GM18517 (cell line): ENCODE data around the gene MREG.
A peak's percentile ranks its signal among the peaks of the same experiment; 100 is the strongest.
"Not testable (repeated sequence)": the region's sequence is repeated elsewhere in the genome, so short reads cannot be mapped to it uniquely, and the experiment has no call there.

Experiments
- ATAC-seq: cut with Tn5 transposase; IDR thresholded peaks from one replicate; pipeline ENCODE4 v1.9.1; 2021; ENCODE audit warnings: mild to moderate bottlenecking, moderate library complexity; ENCODE audit not compliant: unreplicated experiment

The MREG gene

DNA sequence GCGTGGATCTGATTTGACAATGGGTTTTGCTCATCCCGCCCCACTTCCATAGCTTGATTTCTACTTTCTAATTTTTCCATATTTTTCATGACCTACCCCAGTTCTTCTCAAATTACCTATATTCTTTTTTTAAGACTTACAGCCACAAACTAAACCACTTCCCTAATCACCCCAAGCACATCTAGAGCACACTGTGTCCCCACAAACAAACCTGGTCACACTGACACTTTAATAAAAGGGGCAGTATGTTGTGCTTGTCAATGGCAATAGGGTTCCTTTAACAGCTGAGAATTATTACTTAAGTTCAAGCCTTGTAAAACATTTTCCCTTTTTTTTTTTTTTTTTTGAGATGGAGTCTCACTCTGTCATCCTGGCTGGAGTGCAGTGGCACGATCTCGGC is 47.1 kb downstream of the MREG start:
- ATAC-seq: no peak

DNA sequence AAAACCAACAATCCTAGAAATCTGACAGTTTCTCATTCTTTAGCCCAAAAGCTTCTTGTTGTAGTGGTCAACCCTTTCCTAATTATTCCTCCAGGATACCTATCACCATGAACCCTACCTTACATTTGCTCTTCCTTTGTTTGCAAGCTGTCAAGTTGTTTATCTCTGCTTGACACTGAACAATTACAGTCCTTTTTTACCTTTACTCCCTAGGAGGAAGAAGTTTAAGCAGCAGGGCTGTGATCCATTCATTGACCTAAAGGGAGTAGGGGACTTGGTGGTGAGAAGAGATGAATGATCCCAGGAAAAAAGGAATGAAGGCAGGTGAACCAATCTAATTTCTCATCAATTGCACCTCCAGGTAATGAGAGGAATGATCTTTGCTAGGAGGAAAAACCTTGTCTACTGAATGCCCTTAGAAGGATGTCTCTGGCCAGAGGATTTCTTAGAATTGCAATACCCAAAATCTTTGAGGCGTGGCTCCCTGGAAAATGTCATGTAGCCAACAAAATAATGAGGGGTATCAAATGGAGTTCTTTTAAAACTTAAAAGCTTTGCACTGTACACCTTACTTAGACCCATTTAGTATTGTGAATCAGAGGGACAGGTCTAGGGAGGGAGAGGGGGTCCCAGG is 47.7 kb downstream of the MREG start:
- no peak for ATAC-seq

DNA sequence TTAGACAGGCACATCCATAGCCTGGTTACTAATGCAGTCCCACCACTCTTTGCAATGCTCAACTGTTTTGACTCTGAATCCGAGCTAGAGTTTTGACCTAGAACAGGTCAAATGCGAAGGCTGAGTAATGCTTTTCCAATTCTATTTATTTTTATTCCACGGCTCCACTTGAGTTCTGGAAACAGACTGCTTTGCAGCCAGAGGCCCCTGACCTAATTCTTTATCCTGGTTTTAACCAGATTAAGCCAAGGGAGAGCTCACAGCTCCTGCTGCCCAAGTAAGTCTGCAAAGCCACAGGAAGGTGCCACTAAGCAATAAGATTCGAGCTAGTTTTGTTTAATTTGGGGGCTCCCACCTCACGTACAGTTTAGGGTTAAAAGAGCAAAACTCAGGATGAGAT is 51.4 kb downstream of the MREG start:
- ATAC-seq: no peak

DNA sequence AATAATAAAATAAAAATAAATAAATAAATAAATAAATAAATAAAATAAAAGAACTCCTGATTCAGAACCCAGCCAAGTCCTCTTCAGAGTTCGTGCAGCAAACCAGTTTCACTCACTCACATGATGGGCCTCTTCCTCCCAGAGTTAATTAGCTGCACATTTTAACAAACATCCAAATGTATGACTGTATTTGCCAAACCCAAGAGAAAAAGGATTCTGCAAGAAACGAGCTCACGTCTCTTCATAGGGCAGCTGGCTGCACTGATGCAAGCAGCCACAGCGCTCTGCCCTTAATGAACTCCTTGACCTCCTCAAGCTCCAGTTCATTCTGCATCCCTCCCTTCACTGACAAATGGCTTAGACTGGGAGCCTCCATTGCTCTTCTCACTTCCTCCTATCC is 55.1 kb downstream of the MREG start:
- no peak for ATAC-seq

DNA sequence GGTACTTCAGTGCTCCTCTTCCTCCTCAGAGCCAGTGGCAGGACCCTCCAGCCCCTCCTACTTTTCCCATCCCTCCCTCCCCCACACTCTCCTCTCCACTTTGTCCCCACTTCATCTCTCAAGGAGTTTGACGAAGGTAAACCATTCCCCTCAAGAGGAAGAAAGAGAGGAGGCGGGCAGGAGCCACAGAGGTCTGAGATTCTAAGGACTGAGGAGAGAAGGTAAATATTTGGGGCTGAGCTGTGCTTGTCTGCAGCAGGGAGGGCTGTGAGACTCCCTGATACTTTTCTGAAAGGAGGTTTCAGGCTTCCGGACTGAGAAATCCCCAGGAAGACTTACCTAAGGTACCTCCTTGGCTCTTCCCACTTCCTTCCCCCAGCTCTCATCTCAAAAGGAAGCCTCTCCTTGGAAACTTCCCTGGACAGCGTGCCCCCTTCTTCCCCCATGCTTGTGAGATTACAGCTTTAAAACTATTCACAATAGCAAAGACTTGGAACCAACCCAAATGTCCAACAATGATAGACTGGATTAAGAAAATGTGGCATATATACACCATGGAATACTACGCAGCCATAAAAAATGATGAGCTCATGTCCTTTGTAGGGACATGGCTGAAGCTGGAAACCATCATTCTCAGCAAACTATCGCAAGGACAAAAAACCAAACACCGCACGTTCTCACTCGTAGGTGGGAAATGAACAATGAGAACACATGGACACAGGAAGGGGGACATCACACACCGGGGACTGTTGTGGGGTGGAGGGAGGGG is 55.8 kb downstream of the MREG start:
- ATAC-seq: not testable (repeated sequence)

DNA sequence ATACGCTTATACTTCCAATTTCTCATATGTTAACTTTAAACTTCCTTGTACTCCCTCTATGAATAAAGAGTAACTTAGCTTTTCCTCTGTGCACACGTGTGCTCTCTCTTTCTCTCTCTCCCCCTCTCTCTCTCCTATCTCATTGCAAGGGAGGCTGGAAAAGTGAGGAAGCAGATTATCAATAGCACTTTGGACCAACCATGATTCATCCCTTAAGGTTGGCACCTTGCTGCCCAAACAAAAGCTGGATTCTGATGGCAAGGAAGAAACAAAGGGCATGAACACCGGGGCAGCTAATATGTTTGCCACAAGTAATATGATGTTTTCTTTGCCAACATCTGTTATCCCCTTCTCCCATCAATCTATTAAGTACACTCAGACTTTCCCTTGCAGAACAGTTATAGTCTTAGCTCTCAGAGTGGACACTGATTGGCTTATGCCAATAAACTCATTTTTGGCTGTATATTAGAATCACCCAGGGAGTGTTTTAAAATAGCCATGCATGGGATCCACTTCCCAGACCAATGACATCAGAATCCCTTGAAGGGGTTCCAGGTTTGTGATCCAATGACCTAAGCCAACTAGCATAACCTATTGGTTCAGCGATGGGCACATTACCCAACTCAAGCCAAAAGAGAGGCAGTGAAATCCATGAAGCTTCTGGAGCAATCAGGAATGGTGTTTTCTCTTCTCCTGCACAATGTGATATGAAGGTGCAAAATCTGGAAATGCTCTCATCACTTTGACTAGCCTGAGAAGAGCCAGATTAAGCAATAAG is 60.3 kb downstream of the MREG start:
- ATAC-seq: no peak

DNA sequence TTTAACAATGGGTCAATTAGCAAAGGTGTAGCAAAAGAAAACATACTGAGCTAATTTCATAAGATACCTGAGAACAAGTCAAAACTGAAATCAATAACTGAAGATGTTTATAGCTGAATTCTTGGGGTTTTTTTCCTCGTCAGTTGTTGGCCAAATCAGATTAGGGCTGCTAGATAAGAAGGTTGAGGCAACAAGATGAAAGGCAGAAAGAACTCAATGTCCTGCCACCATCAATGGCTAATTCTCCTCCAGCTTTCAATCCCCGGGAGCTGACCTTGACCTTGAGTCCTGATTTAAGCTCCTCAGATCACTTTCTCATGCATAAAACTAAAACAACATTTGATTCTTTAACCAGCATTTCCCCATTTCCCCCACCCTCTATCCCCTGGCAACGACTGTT is 61.8 kb downstream of the MREG start:
- ATAC-seq: no peak

DNA sequence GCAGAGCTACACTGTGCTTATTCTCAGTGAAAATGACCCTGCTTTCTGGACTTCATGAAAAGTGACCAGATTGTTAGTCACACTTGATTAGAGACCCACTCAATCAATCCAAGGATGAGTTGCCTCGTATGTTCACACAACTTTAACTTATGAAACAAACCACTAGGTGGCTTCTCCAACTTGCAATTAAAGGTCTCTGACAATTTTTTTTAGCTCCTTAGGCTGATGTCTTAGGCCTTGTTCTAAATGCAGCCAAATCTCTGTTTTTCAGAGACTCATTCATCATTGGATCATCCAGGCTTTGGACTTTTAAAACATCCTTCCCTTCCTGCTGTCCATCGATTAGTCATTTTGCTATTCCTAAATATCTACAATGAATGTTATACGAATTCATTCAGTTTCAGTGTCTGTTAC is 63.4 kb downstream of the MREG start:
- ATAC-seq: peak; percentile 93

DNA sequence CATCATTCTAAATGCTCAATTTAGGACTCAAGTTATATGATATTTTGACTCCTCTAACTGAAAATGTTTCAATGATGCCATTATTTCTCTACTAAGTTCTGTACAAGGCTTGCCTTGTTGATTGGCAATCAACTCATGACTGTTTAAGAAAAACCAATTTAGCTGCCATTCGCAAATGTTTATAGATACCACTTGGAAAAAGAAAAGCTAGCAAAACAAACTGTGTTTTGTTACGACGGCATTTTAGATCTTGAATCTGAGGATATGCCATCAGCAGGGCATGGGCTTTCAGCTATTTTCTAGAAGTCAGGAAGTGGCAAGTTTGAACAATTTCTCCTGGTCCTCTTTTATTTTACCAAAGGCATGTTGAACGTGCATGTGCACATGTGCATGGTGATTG is 65.3 kb downstream of the MREG start:
- no peak for ATAC-seq

DNA sequence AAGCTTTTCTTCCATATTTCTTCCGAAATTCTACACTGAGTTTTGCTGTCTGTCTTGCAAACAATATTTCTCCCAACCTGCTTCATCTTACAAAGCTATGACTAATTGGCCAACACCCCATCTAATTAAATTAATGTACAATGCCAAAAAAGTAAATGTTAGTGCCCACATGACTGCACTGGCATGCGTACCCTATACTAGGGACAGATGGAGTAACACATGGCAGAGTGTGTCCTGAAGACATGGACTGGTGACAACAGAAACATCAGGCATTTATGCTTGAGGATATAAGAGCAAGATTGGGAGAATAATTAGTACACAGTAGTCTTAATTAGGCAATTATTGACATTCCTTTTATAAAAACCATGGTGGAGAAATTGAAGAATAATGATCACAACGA is 66.8 kb downstream of the MREG start:
- no peak for ATAC-seq

DNA sequence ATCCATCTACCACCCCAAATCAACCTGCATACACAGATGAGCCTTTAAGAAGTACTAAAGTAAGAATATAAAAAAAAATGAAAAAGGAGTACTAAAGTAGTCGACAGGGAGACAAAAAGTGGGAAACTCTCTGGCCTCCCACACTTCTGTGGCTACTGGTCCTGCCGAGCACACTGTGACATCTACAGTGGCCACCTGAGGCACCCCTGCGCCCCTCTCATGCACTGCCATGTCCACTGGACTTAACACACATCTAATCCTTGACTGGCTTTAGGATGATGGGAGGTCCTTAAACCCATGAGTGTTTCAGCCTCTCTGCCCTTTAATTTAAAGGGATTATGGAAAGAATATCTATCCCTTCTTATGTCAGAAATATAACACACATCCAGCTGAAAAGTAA is 71.2 kb downstream of the MREG start:
- no peak for ATAC-seq

DNA sequence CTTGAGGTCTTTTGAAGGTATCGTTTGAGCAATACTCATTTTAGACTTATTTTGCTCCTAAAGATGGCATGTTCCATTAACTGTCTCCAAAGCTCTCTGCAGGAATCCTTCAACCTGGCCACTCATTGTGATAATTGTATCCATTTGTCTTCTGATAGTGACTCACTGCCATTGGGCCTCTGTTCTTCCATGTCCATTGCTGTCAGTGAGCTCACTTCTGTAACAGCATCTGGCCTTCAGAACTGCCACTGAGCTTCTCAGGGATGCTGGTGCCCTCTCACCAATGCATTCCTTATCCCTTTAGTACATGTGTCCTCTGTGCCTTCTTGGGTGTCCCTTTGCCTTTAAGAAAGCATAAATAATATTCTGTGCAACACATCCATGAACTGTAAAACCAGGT is 71.6 kb downstream of the MREG start:
- no peak for ATAC-seq

DNA sequence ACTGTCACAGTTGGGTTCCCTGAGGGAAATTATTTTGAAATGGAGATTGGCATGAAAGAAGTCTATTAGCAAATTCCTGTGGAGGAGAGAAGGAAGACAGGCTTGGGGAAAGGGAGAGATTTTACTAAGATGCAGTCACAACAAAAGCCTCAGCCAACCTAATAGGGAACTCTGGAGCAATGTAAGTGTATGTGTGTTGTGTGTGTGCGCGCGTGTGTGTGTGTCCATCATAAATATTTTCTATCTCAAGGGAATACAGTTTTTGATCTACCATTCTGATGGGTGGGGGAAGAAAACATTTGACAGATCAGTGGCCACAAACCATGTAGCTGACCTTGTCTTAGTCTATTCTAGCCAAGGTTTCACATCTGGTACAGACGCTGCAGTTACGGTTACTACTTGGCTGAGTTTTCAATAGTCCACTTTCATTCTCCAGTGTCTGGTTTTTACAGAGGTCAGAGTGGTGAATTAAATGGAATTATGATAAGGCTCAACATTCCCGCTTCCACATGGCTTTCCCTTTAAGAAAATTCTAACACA is 72.6 kb downstream of the MREG start:
- no peak for ATAC-seq

DNA sequence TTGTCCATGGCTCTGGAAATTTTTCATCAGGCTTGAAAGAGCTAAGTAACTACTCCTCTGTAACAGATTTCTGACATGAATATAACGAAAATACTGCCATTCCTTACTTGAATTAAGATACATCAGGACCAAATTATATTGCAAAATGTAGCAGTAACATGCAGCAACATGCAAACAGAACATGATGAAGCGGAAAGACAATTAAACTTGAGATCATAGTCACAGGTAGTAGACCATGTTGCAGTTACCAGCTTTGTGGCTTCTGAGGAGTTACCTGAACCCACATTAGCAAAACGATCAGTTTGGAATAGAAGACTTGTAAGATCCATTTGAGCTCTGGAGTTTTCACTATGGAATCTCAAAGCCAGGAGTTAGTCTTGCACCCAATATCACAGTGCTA is 76.2 kb downstream of the MREG start:
- no peak for ATAC-seq

DNA sequence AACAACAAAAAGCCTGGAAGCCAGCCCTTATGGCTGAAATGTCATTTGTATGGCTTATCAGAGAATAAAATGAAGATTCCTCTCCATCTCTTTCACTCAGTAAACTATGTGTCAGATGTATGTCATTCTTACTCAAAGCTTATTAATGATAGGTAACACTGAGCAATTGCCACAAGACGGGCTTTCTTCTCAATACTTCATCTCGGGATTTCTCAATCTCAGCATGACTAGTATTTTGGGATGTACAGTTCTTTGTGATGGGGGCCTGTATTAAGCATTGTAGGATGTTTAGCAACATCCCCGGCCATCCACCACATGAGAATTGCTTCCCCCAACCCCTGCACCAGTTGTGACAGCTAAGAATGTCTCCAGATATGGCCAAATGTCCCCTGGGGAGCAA is 80.2 kb downstream of the MREG start:
- ATAC-seq: no peak

DNA sequence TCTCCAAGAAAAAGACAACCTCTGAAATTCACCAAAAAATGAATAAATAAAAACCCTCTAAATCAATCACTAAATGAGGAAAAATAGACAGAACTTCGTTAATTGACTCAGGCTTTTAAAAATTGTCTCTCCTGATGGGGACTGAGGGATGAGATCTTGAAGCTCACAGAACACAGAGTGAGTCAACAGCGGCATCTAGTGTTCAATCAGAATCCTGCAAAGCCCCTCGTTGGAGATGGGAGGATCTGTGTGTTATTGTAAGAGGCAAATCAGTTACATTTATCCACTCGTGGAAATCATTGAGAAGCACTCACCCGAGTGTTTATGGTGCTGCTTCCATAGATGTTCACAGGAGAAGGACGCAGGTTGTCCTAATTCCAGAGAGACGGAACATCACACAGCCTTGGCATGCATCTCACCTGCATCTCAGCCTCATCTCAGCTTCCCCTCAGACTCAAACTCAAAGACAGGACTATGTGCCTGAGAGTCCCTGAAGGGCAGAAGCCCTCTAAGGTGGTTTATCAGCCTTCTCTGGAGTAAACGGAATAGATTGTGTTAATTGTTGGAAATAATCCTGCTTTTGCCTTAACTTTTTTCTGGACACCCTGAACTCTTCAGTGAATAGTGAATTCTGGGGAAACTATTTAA is 82.0 kb downstream of the MREG start:
- peak; percentile 96 for ATAC-seq

DNA sequence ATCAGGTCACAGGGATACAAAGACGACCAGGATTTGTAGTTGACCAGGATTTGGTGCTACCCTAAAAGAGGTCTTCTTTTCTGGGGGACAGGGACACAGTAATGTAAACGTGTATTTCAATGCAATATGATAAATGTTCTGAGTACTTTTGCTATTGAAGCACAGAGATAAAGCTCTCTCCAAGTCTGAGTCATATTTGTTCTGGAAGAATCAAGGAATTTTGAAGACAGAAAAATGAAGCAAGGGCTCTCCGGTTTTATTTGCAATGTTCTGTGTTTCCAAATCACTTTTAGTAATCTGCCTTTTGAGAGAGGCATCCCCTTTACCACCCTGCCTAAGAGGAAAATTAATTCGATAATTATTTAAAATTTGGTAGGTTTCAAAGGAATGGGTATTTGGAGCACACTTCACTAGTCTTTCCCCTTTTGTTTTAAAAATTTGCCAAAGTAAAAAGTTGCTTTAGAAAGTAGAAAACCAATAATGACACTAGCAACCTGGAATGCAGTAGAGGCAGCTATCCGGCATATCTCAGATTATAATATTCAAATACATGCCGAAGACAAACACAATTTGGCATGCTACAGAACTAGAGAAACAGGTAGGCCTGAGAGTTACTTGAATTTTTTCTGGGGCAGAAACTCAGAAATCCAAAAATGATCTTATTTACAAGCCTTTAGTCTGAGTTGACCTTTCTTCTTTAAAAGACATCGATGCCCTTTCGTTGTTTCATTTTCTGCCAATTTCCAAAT is 82.7 kb downstream of the MREG start:
- ATAC-seq: no peak

DNA sequence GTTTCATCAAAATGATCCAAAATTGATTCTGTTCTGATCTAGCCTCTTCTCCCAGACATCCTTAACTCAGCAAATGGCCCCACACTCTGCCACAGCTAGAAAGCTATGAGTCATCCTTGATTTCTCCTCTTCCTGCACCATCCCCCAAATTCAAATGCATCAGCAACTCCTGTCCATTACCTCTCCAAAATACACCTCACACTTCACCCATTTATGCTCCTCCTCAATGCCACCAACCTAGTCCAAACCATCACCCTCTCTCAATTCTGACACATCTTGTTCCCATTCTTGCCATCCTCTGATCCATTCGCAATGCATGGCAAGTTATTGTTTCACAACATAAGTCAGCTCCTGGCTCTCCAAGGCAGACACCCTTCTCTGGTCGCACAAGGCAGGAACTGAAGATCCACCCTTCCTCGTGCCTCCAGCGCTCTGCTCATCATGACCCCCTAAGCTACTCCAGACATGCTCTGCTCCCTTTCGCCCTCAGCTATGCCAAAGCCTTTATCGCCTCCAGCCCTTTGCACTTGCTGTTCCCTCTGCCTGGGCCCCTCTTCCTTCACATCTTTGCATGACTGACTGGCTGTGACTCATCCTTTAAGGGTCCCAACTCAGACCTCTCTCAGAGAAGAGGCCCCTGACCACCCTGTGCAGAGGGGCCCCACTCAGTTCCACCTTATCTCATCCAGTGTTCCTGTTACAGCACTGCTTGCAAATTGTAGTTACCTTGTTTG is 83.6 kb downstream of the MREG start:
- ATAC-seq: no peak

DNA sequence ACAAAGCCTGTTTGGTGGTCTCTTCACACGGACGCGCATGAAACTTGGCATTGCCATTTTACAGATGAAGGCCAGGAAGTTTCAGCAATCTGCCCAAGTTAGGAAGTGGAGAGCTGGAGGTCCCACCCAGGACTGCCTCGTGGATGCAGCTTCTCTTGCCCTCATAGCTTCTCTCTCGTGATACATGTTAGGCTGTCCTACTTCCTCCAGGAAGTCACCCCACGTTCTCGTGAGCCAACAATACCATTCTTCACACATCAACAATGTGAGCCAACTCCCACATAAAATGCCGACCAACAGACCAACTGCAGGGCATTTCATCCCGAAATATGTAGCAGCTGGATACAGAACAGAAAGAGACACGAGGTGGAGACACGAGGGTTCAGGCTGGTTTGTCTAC is 85.3 kb downstream of the MREG start:
- ATAC-seq: no peak

DNA sequence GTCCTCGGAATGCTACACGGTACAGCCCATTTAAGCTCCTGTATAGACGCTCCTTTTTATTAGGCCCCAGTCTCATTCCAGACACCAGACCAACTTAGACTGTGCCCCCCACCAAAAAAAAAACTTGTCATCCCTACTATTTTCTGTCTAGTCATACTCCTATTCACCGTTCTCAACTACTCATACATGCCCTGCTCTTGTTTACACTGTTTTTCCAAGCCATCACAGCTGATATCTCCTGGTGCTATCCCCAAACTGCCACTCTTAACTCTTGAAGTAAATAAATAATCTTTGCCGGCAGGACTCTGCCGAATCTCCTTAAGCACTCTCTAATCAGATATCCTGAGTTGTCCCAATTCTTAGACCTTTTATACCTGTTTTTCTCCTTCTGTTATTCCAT is 86.4 kb downstream of the MREG start:
- not testable (repeated sequence) for ATAC-seq
